ENCODE results near the gene INPP1.
"Not testable (repeated sequence)": the region's sequence is repeated elsewhere in the genome, so short reads cannot be mapped to it uniquely, and the experiment has no call there.

INPP1 gene, protein sequence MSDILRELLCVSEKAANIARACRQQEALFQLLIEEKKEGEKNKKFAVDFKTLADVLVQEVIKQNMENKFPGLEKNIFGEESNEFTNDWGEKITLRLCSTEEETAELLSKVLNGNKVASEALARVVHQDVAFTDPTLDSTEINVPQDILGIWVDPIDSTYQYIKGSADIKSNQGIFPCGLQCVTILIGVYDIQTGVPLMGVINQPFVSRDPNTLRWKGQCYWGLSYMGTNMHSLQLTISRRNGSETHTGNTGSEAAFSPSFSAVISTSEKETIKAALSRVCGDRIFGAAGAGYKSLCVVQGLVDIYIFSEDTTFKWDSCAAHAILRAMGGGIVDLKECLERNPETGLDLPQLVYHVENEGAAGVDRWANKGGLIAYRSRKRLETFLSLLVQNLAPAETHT

DNA sequence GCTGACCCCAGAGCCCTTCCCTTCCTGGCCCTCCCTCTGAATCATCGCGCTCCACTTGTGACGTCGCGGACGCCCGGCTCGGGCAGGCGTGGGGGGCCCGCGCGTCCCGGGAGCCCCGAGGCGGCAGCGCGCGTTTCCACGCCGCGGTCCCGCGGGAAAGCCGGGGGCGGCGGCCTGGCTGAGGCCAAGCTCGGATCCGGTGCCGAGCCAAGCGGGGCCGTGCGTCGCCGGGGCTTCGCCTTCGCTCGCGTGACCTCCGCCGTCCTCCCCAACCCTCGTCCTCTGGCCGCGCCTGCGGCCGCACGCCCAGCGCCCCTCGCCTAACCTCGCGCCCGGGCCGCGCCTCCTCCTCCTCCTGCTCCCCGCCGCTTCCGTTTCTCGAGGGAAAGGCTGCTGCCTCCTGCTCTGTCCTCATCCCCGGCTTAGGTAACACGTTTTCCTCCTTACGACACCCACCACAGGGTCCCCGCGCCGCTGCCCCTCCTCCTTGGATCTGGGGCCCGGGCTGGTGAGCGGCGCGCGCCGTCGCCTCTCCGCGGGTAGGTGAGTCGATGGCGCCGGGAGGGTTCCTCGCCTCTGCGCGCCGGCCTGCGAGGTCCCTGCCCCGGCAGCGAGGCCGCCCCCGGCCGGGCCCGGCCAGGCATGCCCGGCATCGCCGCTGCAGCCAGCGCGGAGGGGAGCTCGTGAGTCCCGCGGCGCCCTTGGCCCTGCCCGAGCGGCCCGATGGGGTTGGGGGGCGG, at the start of gene INPP1:
INPP1 (plus strand) TSS at position 54 of the 740 bp plus-strand sequence. CDS start 16,514 bp downstream, outside the sequence.
- peak; percentile 36 to 87 (median 80) for DNase-seq

DNA sequence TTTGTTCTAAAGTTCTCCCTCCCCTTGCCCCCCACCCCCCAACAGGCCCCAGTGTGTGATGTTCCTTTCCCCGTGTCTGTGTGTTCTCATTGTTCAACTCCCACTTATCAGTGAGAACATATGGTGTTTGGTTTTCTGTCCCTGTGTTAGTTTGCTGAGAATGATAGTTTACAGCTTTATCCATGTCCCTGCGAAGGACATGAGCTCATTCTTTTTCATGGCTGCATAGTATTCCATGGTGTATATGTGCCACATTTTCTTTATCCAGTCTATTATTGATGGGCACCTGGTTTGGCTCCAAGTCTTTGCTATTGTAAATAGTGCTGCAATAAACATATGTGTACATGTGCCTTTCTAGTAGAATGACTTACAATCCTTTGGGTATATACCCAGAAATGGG, 45.5 kb upstream of the INPP1 start:
- not testable (repeated sequence) for DNase-seq

DNA sequence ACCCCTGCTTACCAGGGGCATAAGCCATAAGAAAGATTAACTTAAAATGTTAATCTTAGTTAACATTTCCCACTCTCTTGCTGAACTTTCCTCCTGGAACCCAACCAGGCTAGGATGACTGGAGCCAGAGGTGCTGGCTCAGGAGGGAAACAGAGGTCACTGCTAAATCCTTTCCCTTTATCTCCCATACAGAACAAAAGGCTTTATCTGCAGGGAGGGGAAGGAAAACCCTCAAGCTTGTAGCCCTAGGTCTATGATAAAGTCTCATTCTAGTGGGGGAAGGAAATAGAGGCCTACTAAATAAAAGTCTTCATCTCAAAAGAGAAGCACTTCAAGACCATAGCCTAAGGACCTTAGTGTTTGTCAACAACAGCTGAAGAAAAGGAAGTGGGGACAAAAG, 42.4 kb upstream of the INPP1 start:
- no peak for DNase-seq

DNA sequence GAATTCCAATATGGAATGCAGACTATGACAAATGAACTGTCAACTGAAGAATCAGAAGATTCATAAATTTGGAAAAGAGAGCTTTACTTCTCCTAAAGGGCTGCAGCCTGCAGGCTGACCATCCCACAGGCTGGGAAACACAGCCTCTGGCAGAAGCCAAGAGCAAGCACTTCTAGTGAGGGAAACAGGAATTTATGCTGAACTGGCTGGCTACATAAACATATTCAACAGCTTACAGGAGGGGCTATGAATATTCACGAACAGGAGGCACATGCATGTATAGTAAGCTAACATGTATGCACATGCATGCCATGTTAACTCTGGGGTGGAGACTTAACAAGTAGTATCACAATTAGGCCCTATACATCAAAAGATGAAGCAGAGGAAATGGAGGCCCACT, 41.3 kb upstream of the INPP1 start:
- no peak for DNase-seq

DNA sequence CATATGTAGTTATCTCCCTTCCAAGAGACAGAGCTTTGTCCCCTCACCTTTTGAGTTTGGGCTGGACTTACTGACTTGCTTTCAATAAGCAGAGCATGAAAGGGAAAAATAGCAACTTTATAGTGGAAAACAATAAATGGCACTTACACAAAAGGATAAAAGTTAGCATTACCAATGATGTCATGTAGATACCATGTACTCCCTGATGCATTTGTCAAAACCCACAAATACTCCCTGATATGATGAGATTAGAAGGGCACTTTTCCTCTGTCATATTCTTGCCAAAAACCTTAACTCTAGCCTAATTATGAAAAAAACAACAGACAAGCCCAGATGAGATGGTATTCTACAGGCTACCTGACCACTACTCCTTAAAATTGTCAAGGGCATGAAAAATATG, 39.7 kb upstream of the INPP1 start:
- DNase-seq = no peak

DNA sequence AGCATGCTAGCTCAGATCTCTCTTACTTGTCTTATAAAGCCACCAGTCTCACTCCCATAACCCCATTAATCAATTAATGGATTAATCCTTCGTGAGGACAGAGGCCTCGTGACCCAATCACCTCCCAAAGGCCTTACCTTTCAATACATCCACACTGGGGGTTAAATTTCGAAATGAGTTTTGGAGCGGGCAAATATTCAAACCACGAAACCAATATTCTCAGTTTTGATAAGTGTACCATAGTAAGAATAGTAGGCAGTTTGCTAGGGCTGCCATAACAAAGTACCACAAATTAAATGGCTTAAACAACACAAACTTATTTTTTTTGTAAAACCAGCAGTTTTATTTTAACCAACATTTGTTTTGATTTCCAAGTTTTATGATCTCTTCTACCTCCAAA, 39.0 kb upstream of the INPP1 start:
- DNase-seq = no peak

DNA sequence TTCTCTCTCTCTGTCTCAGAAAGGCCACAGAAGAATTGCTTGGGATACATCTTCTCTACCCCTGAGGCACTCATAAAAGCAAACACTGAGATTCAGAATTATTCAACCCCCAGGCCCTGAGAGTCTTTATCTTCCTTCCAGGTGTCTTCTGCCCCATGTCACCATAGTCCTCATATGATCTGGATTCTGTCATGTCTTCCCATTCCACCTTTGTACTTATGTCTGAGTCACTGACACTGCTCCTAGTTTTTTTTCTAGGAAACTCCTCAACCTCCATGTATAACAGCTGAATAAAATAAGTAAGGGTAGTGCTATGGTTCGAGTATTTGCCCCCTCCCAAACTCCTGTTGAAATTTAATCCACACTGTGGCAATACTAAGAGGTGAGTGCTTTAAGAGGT, 35.4 kb upstream of the INPP1 start:
- DNase-seq = no peak

DNA sequence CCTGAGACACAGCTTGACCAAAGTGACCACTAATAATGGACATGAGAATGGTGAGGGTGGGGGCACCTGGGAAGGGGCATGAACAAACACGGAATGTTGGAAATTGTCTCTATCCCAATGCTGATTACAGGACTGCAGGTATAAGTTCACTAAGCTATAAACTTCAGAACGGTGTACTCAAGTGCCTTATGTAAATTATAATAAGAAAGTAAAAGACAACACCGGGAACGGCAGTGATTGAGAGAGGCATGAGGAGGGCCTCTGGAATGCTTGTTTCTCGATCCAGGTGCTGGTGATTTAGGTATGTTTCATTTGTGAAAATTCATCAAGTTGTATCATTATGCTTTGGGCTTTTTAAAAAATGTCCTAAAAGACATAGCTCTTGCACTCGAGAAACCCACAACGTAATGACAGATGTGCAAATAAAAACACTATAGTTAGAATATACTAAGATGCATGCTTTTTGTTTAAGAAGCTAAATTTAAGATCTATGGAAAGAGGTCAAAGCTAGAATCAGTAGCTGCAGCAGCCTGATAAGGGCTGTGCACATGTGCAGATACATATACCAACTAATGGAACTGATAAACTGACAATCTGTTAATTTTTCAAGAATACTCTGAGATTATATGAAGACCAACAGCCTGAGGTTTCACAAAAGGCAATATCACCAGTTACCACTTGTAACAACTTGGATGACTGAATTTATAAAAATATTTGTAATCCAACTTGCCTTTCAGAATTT, 31.3 kb upstream of the INPP1 start:
- DNase-seq = no peak

DNA sequence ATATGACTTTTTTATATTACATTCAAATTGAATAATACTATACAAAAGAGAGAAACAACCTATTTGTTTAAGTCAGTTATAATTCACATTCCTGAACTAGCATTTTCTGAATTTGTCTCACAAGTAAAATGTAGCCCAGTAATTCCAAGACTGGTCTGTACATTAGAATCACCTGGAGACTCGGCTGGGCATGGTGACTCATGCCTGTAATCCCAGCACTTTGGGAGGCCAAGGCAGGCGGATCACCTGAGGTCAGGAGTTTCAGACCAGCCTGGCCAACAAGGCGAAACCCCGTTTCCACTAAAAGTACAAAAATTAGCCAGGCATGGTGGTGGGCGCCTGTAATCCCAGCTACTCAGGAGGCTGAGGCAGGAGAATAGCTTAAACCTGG, 30.8 kb upstream of the INPP1 start:
- DNase-seq = not testable (repeated sequence)

DNA sequence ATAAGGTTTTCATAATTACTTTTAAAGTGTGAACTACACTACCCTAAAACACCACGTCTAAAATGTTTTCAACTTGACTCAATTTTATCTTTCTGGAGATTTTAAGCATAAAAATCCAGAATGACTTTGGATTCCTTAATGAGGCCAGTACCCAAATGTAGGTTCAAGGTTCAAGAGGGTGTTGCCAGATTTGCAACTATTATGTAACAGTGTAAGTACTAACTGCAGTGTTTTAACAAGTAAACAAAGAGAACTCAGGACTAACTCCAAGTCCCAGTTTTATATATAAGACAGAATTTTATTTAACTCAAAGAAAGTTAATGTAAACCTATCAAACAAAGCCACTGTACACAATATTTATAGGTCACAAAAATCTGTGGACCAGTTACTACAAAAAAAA, 29.5 kb upstream of the INPP1 start:
- no peak for DNase-seq

DNA sequence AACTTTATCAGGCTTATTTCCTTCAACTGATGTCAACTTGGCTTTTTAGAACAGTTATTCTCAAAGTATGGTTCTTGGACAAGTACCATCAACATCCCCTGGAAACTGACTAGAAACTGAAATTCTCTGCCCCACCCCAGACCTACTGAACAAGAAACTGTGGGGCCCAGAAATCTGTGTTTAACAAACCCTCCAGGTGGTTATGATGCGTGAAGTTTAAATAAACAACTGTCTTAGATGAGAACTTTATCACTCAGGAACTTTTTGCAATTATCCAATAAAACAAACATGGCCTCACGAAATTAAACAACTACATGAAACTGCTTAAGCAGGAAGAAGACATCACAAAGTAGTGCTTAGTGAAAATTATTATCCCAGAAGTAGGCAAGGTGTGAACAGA, 28.1 kb upstream of the INPP1 start:
- peak in 2 of 3 experiments; percentile 3 to 4 for DNase-seq

DNA sequence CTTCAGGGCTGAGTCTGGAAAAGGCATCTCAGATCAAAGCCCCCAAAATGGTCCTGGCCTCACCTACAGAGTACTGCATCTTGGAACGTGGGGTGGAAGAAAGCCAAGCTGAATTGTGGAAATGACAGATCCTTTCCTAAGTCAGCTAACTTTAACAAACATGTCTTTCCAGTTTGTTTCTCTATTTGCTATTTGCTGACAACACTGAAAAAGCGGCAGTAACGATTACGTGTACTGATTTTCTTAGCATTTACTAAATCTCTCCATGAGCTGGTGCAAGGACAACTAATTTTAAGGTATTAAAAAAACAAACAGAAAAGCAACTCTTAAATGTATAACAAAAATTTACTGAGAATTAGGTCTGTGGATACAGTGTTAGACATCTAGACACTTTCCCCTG, 24.9 kb upstream of the INPP1 start:
- no peak for DNase-seq

DNA sequence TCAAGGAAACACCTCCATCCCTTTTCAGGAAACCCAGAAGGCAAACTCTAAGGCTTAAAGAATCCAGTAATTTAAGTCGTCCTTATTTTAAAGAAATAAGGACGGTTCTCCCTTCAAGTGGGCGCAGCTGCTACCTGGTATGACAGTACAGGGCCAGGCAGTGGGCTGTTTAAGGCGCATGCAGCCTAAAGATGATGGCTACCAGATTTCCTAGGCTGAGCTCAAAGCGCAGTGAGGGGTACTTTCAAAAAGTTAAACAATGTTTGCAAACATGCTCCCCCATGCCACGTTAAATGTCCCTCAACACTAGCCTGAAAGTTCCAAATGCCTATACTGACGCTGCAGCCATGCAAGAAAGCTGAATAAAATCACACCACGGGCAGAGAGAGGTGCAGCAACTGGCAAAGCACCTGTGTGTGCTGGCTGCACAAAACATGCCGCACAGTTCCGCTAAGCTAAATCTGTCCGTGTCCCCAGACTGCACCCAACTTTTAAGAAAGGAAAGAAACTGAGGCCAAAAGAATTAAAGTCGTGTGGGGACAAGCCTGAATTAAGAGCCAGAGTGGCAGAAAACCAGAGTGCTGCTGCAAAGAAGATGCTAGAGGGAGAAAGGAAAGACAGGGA, 24.3 kb upstream of the INPP1 start:
- DNase-seq = peak in 2 of 3 experiments; percentile 71 to 74

DNA sequence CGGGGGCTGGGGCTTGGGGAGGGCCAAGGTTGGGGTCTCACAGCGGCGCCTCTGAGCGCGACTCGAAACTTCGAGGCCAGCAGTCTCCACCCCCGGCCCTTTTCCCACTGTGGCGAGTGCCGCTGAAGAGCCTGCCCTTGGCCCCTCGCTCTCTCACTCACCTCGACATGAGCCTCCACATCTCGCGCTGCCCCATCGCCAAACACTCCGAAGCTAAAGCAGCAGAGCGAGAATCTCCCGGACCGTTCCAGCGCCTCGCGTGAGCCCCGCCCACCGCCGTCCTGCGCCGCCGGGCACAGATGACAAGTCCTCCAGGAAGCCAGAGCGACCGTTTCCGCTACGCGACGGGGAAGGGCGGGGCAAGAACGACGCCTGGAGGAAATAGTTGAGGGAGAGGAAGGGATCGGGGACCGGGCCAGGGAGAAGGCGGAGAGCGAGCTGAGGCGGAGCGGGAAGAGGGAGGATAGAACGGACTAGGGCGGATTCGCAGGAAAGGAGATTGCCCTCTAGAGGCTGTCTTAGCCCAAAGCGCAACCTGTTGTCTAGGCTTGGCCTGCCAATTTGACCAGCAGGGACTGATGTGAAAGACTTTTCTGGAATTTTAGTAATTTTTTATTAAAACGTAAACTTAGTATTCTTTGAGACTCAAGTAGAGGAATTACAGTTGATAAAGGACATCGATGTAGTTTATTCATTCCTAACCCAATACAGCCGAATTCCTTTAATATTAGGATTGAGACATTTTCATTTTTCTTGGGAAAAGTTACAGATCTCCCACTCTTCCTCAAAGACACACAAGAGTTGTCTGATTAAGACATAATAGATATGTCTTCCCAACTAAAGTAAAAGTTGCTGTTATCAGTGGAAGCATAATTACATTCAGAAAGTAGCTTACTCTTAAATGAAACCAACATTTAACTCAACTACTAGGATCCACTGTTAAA, 23.6 kb upstream of the INPP1 start, which contains the start of gene HIBCH:
HIBCH (minus strand) TSS at position 272 of the 944 bp plus-strand sequence; CDS start at position 196, 76 bp downstream.
- peak; percentile 93 to 99 (median 96) for DNase-seq

DNA sequence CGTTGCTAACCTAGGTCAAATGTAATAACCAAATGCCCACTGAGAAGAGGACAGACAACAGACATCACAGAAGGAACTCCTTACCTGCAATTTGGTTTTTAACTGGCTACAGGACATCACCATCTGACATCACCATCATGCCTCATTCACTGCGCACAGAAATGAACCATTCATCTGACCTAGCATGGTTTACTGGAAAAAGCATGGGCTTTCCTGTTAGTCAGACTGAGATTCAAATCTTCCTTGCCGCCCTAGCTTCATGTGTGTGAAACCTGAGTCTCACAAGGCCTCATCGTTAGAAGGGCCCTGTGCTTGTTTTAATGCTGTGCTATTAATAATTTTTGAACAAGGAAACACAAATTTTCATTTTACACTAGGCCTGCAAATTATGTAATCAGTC, 22.7 kb upstream of the INPP1 start:
- DNase-seq = no peak

DNA sequence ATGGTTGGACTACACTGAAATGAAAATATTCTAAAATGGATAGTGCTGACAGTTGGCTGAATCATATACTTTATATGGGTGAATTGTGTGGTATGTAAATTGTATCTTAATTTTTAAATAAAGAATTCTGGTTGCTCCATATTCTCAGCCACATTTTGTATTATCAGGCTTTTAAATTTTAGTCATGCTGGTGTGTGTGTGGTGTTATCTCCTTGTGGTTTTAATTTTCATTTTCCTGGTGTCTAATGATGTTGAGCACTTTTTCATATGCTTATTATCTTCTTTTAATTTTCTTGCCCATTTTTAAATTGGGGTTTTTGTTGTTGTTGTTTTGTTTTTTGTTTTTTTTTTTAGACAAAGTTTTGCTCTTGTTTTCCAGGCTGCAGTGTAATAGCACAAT, 20.0 kb upstream of the INPP1 start:
- no peak for DNase-seq

DNA sequence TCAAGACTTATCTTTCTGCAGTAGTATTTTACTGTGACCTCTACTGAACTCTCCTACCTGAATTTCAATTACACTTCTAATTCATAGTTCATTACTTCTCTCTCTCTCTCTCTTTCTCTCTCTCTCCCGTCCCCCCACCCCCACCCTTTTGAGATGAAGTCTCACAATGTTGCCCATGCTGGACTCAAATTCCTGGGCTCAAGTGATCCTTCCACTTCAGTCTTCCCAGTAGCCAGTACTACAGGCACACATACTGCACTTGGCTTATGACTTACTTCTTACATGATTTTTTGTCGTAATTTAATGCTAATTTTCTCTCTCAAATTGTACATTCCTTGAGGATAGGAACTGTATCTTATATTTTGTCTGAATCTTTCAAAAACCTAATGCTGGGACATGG, 17.8 kb upstream of the INPP1 start:
- no peak for DNase-seq

DNA sequence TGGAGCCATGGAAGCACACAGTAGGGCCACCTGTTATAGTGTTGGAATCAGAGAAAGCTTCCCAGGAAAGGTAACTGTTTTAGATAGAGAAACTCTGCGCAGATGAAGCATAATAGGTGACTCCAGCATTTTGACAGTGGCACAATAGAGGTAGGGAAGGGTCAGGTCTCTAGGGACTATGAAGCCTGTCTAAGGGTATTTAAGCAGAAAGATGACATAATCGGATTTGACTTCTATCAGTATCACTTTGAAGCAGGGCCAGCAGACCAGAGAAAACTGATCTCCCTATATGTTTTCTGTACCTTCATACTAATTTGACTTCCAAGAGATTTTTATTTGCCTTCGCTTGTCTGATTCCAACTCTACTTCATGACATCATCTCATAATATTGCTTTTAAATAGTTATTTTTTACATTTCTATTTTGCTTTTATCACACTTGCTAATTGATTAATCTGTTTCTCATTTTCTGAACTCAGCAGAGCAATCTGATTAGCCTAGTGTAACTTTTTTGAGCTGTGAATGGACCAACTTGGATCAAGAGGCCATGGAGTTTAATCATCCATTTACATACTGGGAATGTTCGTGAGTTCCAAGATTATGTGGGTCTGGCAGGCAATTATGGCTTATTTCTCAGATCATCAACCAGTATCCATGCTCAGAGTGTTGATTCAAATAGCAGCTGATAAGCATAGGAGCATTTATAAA, 15.4 kb upstream of the INPP1 start:
- DNase-seq = no peak

DNA sequence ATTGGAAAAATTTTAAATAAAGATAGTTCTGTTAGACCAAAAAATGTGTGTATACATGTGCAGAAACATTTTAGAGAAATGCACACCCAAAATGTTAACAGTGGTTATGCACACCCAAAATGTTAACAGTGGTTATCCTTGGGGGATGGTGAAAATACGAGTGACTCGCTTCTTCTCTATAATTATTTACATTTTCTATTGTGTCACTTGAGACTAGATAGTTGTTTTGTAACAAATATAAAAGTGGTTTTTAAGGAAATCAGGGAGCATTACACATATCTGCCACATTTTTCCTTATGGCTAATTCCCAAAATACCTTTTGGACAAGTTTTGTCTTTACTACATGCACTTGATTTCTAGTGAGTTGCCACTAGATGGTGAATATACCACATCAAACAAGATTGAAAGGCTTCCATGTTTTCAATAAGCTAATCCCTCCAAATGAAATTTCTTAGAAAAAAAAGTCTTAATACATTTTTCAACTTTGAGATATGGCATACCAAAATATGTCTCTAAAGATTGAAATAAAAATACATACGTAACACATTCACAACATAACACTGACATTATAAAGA, 14.7 kb upstream of the INPP1 start:
- DNase-seq = peak in 1 of 3 experiments; percentile 15

DNA sequence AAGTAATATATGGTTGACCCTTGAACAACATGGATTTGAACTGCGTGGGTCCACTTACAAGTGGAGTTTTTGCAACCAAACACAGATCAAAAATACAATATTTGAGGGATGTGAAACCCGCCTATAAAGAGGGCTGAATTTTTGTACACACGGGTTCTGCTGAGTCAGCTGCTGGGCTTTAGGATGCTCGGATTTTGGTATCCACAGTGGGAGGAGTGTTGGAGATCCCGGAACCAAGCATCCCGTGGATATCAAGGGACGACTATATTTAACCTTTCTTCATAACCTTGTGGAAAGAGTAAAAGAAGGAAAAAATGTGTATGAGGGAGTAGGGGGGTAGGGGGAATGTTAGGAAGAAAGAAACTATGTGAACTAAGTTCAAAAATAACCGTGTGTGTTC, 10.0 kb upstream of the INPP1 start:
- DNase-seq = no peak

DNA sequence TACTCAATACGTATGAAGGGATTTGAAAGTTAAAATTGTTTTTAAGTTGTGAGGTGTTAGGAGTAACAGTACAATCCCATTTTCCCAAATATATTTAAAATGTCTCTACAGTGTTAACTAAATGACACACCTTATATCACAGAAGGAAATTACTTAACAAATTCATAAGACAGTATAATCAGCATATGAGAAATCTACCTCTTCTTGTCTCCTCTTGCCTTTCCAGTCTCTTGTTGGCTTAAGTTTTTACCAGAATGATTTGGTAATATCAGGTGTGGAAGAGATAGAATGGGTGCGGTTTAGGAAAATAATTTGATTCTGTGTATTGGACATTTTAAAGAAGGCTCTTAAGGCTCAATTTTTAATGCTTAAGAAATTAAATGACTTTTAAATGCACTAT, 9.5 kb upstream of the INPP1 start:
- DNase-seq = no peak
